H9 (cell line): ENCODE data around the gene KIAA1671. TPM values are rescaled to one million over a fixed set of nuclear protein-coding genes. Genes with fewer than 3 reads are reported as not detected.
A peak's percentile ranks its signal among the peaks of the same experiment; 100 is the strongest.

Source experiments
- DNase-seq: peaks from one replicate; pipeline ENCODE4 v3.0.0-alpha.2; 2017
- H2AFZ ChIP-seq: one replicate; pipeline ENCODE4 v1.6.1; 2013; ENCODE audit warnings: mild to moderate bottlenecking, low read length, control low read depth, moderate library complexity
- H2AK5ac ChIP-seq: 2 replicates; pipeline ENCODE4 v1.6.1; 2013; ENCODE audit warnings: low read length, control low read depth, mixed read lengths; ENCODE audit not compliant: insufficient read length
- H2BK120ac ChIP-seq: one replicate; pipeline ENCODE4 v1.6.1; 2013; ENCODE audit warnings: low read depth, mild to moderate bottlenecking, low read length, control low read depth, inconsistent platforms; ENCODE audit not compliant: poor library complexity, severe bottlenecking
- H2BK12ac ChIP-seq: 2 replicates; pipeline ENCODE4 v1.6.1; 2013; ENCODE audit warnings: low read length, control low read depth, mixed read lengths, low read depth; ENCODE audit not compliant: insufficient read length
- H2BK15ac ChIP-seq: 2 replicates; pipeline ENCODE4 v1.6.1; 2013; ENCODE audit warnings: low read depth, low read length, control low read depth
- H2BK20ac ChIP-seq: one replicate; pipeline ENCODE4 v1.6.1; 2013; ENCODE audit warnings: low read depth, mild to moderate bottlenecking, low read length, control low read depth, inconsistent platforms; ENCODE audit not compliant: poor library complexity, severe bottlenecking
- H2BK5ac ChIP-seq: 2 replicates; pipeline ENCODE4 v1.6.1; 2013; ENCODE audit warnings: low read length, control low read depth, mixed read lengths; ENCODE audit not compliant: insufficient read length
- H3K14ac ChIP-seq: 2 replicates; pipeline ENCODE4 v1.6.1; 2013; ENCODE audit warnings: low read length, control low read depth; ENCODE audit not compliant: insufficient read depth
- H3K18ac ChIP-seq: 2 replicates; pipeline ENCODE4 v1.6.1; 2013; ENCODE audit warnings: low read depth, mild to moderate bottlenecking, mixed read lengths, low read length, control low read depth; ENCODE audit not compliant: insufficient read length
- H3K23ac ChIP-seq: 2 replicates; pipeline ENCODE4 v1.6.1; 2013; ENCODE audit warnings: low read length, control low read depth, mixed read lengths, low read depth; ENCODE audit not compliant: insufficient read length
- H3K23me2 ChIP-seq: 2 replicates; pipeline ENCODE4 v1.6.1; 2013; ENCODE audit warnings: low read depth, mild to moderate bottlenecking, mixed read lengths, low read length, control low read depth; ENCODE audit not compliant: insufficient read length, poor library complexity, severe bottlenecking
- H3K27ac ChIP-seq: 2 replicates; pipeline ENCODE4 v1.5.1; 2013; ENCODE audit warnings: low read length, control low read depth, mixed read lengths, low read depth; ENCODE audit not compliant: insufficient read length
- H3K27me3 ChIP-seq: 2 replicates; pipeline ENCODE4 v1.6.1; 2013; ENCODE audit warnings: low read length, control low read depth, inconsistent platforms; ENCODE audit not compliant: insufficient read depth
- H3K4ac ChIP-seq: 2 replicates; pipeline ENCODE4 v1.6.1; 2013; ENCODE audit warnings: low read depth, mild to moderate bottlenecking, control low read depth, inconsistent platforms, low read length, moderate library complexity
- H3K4me1 ChIP-seq: 2 replicates; pipeline ENCODE4 v1.6.1; 2013; ENCODE audit warnings: low read length, control low read depth, inconsistent platforms; ENCODE audit not compliant: insufficient read depth
- H3K4me2 ChIP-seq: 2 replicates; pipeline ENCODE4 v1.6.1; 2013; ENCODE audit warnings: low read length, control low read depth, mixed read lengths; ENCODE audit not compliant: insufficient read length, insufficient read depth
- H3K56ac ChIP-seq: 2 replicates; pipeline ENCODE4 v1.6.1; 2013; ENCODE audit warnings: low read depth, mild to moderate bottlenecking, mixed read lengths, low read length, control low read depth; ENCODE audit not compliant: insufficient read length
- H3K79me1 ChIP-seq: 2 replicates; pipeline ENCODE4 v1.6.1; 2013; ENCODE audit warnings: low read depth, mild to moderate bottlenecking, moderate library complexity, low read length, control low read depth, inconsistent platforms; ENCODE audit not compliant: insufficient read depth, poor library complexity, severe bottlenecking
- H3K79me2 ChIP-seq: 2 replicates; pipeline ENCODE4 v1.6.1; 2013; ENCODE audit warnings: low read length, control low read depth, inconsistent platforms; ENCODE audit not compliant: insufficient read depth
- H3K9ac ChIP-seq: 2 replicates; pipeline ENCODE4 v1.6.1; 2013; ENCODE audit warnings: low read length, control low read depth, mixed read lengths; ENCODE audit not compliant: insufficient read length; ENCODE audit errors: extremely low read depth
- H3K9me3 ChIP-seq: one replicate; pipeline ENCODE4 v1.6.1; 2013; ENCODE audit warnings: low read depth, low read length, inconsistent platforms; ENCODE audit not compliant: control insufficient read depth
- H3T11ph ChIP-seq: one replicate; pipeline ENCODE4 v1.6.1; 2013; ENCODE audit warnings: mild to moderate bottlenecking, low read length, control low read depth, inconsistent platforms
- H4K20me1 ChIP-seq: one replicate; pipeline ENCODE4 v1.6.1; 2013; ENCODE audit not compliant: control insufficient read depth, insufficient read length, insufficient read depth
- H4K5ac ChIP-seq: 2 replicates; pipeline ENCODE4 v1.6.1; 2013; ENCODE audit warnings: low read depth, mild to moderate bottlenecking, mixed read lengths, low read length, control low read depth; ENCODE audit not compliant: insufficient read length
- H4K8ac ChIP-seq: replicated peaks from 2 replicates; pipeline ENCODE4 v1.6.1; 2013; ENCODE audit warnings: low read length, control low read depth, mixed read lengths, low read depth; ENCODE audit not compliant: insufficient read length
- H4K91ac ChIP-seq: 2 replicates; pipeline ENCODE4 v1.6.1; 2013; ENCODE audit warnings: low read depth, mild to moderate bottlenecking, moderate library complexity, mixed read lengths, low read length, control low read depth; ENCODE audit not compliant: insufficient read length
- H3K27ac Mint-ChIP-seq, 3 experiments: 2 replicates in 2 of 3; 3 replicates in 1 of 3; pipeline ENCODE4 v1.8.0; 2020 to 2021; ENCODE audit warnings: mixed read lengths in 3 of 3, mild to moderate bottlenecking in 1 of 3, moderate library complexity in 1 of 3
- H3K27me3 Mint-ChIP-seq: 2 replicates; pipeline ENCODE4 v1.8.0; 2021; ENCODE audit warnings: low read depth, mild to moderate bottlenecking, moderate library complexity, mixed read lengths
- H3K36me3 Mint-ChIP-seq, 3 experiments: 2 replicates in 2 of 3; 3 replicates in 1 of 3; pipeline ENCODE4 v1.8.0; 2020 to 2021; ENCODE audit warnings: low read depth in 3 of 3, mixed read lengths in 3 of 3; ENCODE audit not compliant: insufficient read depth in 1 of 3
- H3K4me1 Mint-ChIP-seq, 2 experiments: 2 replicates each; pipeline ENCODE4 v1.8.0; 2020; ENCODE audit warnings: mixed read lengths in 2 of 2
- H3K4me3 Mint-ChIP-seq, 2 experiments: 2 replicates in 1 of 2; 3 replicates in 1 of 2; pipeline ENCODE4 v1.8.0; 2020 to 2021; ENCODE audit warnings: mild to moderate bottlenecking in 2 of 2, mixed read lengths in 2 of 2, moderate library complexity in 1 of 2
- H3K9me3 Mint-ChIP-seq, 2 experiments: 2 replicates in 1 of 2; 3 replicates in 1 of 2; pipeline ENCODE4 v1.8.0; 2020; ENCODE audit warnings: mild to moderate bottlenecking in 2 of 2, mixed read lengths in 2 of 2, moderate library complexity in 1 of 2
- WGBS: extraction: QIAGEN DNeasy Blood & Tissue Kit; methylation state at CpG from one replicate; pipeline ENCODE4 v1.1.7; 2013; ENCODE audit warnings: missing lambda C conversion rate, low lambda C conversion rate, mixed read lengths; ENCODE audit not compliant: insufficient read length; ENCODE audit errors: extremely low coverage; 5-methylcytosine and 5-hydroxymethylcytosine counted together
- total RNA-seq: library from RNA; stranded (reverse); gene quantifications from 2 replicates; pipeline ENCODE4 v1.2.1, GENCODE V29; 2021
- TF ChIP-seq, protein P1 (sequence below): fragments of 200-600 bp; sonication (generic); conservative IDR thresholded peaks from 3 replicates; pipeline ENCODE4 v1.8.0; 2021; ENCODE audit warnings: antibody characterized with exemption, mild to moderate bottlenecking

The KIAA1671 gene
- total RNA-seq, 1 experiment from 2014 or later, result 22.6 TPM

DNA sequence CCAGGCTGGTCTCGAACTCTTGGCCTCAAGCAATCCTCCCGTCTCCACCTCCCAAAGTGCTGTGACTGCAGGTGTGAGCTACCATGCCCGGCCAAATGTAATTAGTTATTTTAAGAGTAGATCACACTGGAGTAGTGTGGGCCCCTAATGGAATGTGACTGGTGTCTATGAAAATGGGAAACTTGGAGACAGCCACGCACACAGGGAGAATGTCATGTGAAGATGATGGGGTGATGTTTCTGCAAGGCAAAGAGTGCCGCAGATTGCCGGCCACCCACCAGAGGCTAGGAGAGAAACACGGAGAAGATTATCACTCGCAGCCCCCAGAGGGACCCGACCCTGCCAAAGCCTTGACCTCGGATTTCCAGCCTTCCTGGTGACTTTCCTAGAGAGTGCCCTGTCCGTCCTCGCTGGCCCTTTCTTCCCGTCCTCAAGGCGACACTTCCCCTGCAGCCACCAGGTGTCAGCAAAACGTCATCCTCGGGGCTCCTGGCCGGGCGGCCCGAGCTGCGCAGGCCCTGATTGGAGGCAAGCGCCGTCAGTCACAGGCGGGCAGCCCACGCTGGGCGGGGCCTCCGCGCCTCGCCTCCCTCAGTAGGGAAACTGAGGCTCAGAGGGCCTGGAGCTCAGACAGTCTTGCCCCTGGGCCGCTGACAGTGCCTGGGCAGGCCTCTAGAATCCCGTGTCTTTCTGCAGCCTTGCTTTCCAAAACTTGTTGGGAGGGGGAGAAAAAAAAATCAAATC is 283.2 kb downstream of the KIAA1671 start:
- H3K4me1 ChIP-seq, result no peaks in the 10 kb centered on the region
- H4K5ac ChIP-seq, result no peak overlapping the region
- H2BK120ac ChIP-seq, result no peak overlapping the region
- DNase-seq, result peak; percentile 91
- H2BK15ac ChIP-seq, result no peak overlapping the region
- no peaks in the 10 kb centered on the region for H3K79me2 ChIP-seq
- H2AFZ ChIP-seq, result no peak overlapping the region
- no peak overlapping the region for H2BK12ac ChIP-seq
- H2AK5ac ChIP-seq, result no peak overlapping the region
- H4K91ac ChIP-seq, result no peak overlapping the region
- H3K79me1 ChIP-seq, result no peaks in the 10 kb centered on the region
- H2BK20ac ChIP-seq, result no peak overlapping the region
- H3K23me2 ChIP-seq, result no peaks in the 10 kb centered on the region
- H3K9ac ChIP-seq, result no peak overlapping the region
- Mint-ChIP-seq H3K27me3 (peaks cover 23% of the 10 kb centered on the region), H3K4me1 (peaks cover 0 to 3% of the 10 kb centered on the region in 2 experiments; a peak in 2 of 4 replicates), H3K4me3 (no peak overlapping the region), H3K9me3 (no peaks in the 10 kb centered on the region), H3K36me3 (no peaks in the 10 kb centered on the region), H3K27ac (no peak overlapping the region)
- no peak overlapping the region for H4K8ac ChIP-seq
- H3K27ac ChIP-seq, result no peak overlapping the region
- H2BK5ac ChIP-seq, result no peak overlapping the region
- no CpG with 5 or more reads among the region's 30 CpGs for WGBS
- no peaks in the 10 kb centered on the region for H3K27me3 ChIP-seq
- no peak overlapping the region for H3T11ph ChIP-seq
- no peaks in the 10 kb centered on the region for H3K9me3 ChIP-seq
- H4K20me1 ChIP-seq, result no peaks in the 10 kb centered on the region
- no peak overlapping the region for H3K18ac ChIP-seq
- no peak overlapping the region for H3K56ac ChIP-seq
- TF ChIP-seq, protein P1, sequence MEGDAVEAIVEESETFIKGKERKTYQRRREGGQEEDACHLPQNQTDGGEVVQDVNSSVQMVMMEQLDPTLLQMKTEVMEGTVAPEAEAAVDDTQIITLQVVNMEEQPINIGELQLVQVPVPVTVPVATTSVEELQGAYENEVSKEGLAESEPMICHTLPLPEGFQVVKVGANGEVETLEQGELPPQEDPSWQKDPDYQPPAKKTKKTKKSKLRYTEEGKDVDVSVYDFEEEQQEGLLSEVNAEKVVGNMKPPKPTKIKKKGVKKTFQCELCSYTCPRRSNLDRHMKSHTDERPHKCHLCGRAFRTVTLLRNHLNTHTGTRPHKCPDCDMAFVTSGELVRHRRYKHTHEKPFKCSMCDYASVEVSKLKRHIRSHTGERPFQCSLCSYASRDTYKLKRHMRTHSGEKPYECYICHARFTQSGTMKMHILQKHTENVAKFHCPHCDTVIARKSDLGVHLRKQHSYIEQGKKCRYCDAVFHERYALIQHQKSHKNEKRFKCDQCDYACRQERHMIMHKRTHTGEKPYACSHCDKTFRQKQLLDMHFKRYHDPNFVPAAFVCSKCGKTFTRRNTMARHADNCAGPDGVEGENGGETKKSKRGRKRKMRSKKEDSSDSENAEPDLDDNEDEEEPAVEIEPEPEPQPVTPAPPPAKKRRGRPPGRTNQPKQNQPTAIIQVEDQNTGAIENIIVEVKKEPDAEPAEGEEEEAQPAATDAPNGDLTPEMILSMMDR, result peak; percentile 88
- H3K14ac ChIP-seq, result no peak overlapping the region
- H3K23ac ChIP-seq, result no peak overlapping the region
- no peak overlapping the region for H3K4me2 ChIP-seq
- no peak overlapping the region for H3K4ac ChIP-seq
